ENCODE data around the gene TNNI3K.

- TF ChIP-seq TCF3 (CRISPR knock-in tag; IDR thresholded peaks at IDR 0.05) (no peak), JUN (IDR thresholded peaks at IDR 0.05; ENCODE audit: borderline replicate concordance, low read depth, low read length) (no peak), JUN (CRISPR knock-in tag; IDR thresholded peaks at IDR 0.05; ENCODE audit: borderline replicate concordance) (no peak), PRPF4 (IDR thresholded peaks at IDR 0.05; ENCODE audit: insufficient read depth, low read depth, low read length, poor library complexity, severe bottlenecking) (no peak), CTCF (IDR thresholded peaks at IDR 0.05 in 2 of 3, conservative IDR thresholded peaks at IDR 0.05 in 1 of 3; ENCODE audit: insufficient read depth in 2 of 3, low read depth in 1 of 3, low read length in 3 of 3) (no peak), BMI1 (IDR thresholded peaks at IDR 0.05; ENCODE audit: low read length) (no peak), RNF219 (CRISPR knock-in tag; IDR thresholded peaks at IDR 0.05) (no peak), ZBTB11 (CRISPR knock-in tag; IDR thresholded peaks at IDR 0.05) (no peak), ZKSCAN1 (IDR thresholded peaks at IDR 0.05; ENCODE audit: low read depth, low read length) (no peak), CBX5 (IDR thresholded peaks at IDR 0.05; ENCODE audit: borderline replicate concordance, low read depth) (no peak)
These were observed 250.8 kb downstream of the TNNI3K start for GRCh38 chr1:74486036-74486435.

All from K562 (cell line).